Measurements from ENCODE around the gene ARMC10.

DNA sequence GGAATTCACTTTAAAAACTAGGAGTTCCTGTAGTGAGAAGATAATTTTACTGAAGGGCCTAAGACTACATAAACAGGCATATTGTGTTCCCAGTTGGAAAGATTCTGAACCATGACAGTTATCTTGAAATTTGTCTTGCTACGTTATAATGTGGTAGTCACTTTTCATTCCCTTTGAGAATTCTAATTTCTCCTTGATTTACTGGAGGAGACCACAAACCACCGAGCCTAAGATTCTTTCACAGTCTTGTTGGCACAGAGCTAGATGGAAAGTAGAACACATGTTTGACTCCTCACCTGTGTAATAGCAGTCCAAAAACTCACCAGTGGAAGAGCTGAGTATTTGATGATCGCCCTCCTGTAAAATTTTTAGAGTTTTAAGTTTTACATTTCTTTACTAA, 4.9 kb downstream of the ARMC10 start:
- TF ChIP-seq POLR2A (IDR thresholded peaks at IDR 0.05) = no peak
- TF ChIP-seq, protein P1, sequence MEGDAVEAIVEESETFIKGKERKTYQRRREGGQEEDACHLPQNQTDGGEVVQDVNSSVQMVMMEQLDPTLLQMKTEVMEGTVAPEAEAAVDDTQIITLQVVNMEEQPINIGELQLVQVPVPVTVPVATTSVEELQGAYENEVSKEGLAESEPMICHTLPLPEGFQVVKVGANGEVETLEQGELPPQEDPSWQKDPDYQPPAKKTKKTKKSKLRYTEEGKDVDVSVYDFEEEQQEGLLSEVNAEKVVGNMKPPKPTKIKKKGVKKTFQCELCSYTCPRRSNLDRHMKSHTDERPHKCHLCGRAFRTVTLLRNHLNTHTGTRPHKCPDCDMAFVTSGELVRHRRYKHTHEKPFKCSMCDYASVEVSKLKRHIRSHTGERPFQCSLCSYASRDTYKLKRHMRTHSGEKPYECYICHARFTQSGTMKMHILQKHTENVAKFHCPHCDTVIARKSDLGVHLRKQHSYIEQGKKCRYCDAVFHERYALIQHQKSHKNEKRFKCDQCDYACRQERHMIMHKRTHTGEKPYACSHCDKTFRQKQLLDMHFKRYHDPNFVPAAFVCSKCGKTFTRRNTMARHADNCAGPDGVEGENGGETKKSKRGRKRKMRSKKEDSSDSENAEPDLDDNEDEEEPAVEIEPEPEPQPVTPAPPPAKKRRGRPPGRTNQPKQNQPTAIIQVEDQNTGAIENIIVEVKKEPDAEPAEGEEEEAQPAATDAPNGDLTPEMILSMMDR (IDR thresholded peaks at IDR 0.05) = no peak

Measured in upper lobe of left lung (tissue), 4 donors.